Cardiac fibroblast (primary cell): Measurements from ENCODE around the gene ZBTB8OS.
A peak's percentile ranks its signal among the peaks of the same experiment; 100 is the strongest.
"Not testable (repeated sequence)": the region's sequence is repeated elsewhere in the genome, so short reads cannot be mapped to it uniquely, and the experiment has no call there.

ENCODE experiments used
- DNase-seq, 2 donors: peaks; one replicate each; pipeline versions ENCODE4 v3.0.0 to v3.0.0-alpha.2; 2010; ENCODE audit warnings: low read depth in 2 of 2
- H3K4me3 ChIP-seq, 2 donors: replicated peaks in 1 of 2; 1 replicate in 1 of 2; 2 replicates in 1 of 2; pipeline ENCODE4 v1.5.1; 2011; ENCODE audit warnings: low read depth in 2 of 2, low read length in 2 of 2, mild to moderate bottlenecking in 2 of 2, moderate library complexity in 1 of 2
- TF ChIP-seq, protein P1 (sequence below): IDR thresholded peaks from one replicate; pipeline ENCODE4 v1.5.1; 2011; ENCODE audit warnings: low read depth, mild to moderate bottlenecking, low read length, inconsistent platforms

ZBTB8OS gene

DNA sequence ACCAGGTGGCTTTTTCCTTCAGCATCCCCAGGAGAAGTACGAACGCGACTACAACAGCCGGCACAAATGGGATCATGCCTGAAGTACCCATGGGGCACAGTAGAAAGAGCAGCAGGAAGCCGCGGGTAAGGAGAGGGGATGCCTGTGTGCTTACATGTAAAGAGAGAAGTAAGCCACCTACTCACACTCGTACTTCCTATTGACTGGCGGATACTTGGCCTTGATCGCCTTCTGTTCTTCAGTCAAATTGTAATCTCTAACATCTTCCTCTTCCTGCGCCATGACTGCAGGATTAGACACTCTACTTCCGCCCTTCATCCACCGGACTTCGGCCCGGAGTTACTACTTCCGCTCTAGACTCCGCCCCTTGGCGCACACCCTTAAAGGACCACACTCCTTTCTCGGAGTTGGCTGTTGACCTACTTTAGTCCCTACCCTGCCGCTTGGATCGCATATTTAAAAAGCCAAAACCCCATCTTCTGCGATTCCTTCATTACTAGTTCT, at the start of gene ZBTB8OS:
Gene ZBTB8OS (minus strand): TSS at position 303 of the 504 bp plus-strand sequence. CDS start 21 bp downstream, at position 282.
- H3K4me3 ChIP-seq: peak within 1 kb of the TSS; percentile 77 to 83
- peak; percentile 95 for DNase-seq
- TF ChIP-seq, protein P1, sequence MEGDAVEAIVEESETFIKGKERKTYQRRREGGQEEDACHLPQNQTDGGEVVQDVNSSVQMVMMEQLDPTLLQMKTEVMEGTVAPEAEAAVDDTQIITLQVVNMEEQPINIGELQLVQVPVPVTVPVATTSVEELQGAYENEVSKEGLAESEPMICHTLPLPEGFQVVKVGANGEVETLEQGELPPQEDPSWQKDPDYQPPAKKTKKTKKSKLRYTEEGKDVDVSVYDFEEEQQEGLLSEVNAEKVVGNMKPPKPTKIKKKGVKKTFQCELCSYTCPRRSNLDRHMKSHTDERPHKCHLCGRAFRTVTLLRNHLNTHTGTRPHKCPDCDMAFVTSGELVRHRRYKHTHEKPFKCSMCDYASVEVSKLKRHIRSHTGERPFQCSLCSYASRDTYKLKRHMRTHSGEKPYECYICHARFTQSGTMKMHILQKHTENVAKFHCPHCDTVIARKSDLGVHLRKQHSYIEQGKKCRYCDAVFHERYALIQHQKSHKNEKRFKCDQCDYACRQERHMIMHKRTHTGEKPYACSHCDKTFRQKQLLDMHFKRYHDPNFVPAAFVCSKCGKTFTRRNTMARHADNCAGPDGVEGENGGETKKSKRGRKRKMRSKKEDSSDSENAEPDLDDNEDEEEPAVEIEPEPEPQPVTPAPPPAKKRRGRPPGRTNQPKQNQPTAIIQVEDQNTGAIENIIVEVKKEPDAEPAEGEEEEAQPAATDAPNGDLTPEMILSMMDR: no peak

DNA sequence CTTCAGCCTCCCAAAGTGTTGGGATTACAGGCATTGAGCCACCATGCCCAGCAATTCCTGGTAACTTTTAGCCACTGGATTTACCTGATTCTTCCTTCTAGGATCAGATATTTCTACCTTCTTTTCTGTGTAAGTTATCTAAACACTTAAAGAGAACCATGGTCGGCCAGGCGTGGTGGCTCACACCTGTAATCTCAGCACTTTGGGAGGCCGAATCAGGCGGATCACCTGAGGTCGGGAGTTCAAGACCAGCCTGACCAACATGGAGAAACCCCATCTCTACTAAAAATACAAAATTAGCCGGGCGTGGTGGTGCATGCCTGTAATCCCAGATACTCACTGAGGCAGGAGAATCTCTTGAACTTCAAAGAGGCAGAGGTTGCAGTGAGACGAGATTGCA, 46.6 kb upstream of the ZBTB8OS start:
- DNase-seq, H3K4me3 ChIP-seq: not testable (repeated sequence)

DNA sequence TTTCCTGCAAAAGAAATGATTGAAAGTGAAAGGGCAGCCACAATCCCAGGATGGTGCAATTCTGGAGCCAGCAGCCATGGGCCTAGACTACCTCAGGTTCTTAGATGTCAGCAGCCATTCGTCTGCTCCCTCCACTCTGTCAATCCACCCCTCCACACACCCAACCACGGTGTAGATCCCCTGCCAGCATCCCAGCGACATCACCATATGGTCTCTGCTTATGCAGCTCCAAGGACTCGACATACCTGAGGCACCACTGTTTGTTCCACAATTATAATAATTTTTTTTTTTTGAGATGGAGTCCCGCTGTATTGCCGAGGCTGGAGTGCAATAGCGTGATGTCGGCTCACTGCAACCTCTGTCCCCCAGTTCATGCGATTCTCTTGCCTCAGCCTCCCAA, 45.7 kb upstream of the ZBTB8OS start:
- no peak overlapping the region for H3K4me3 ChIP-seq
- DNase-seq: no peak
- TF ChIP-seq, protein P1: no peak

DNA sequence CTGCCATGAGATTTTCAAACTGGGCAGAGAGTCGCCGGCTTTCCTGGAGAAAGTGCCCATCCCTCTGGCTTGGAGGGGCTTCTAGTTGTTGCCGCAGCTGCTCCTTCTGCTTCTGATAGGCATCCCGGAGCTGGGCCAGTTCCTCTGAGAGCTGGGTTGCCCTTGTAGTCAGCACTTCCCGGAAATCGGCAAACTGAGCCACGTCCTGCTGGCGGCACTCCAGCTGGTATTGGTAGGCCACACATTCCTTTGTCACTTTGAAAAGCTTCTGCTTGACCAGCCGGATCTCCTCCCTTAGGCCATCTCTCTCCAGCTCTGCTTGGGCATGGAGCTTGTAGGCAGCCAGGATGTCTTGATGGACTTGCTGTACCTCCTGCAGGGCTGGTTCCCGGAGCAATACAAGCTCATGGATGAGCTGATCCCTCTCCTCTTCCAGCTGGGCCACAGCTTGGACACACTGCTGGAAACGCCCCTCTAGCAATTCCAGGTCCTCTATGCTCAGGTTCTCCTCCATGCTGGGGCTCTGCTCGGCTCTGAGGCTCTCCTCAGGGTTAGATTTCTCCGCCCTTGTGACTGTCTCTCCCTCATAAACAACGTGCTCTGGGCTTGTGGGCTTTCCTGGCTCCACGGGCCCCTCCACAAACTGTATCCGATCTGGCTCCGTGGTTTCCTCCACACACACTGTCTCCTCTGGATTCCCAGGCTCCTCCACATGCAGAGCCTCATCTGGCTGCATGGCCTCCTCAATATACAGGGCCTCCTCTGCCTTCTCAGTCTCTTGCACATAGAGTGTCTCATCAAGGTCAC, 45.0 kb upstream of the ZBTB8OS start:
- no peak overlapping the region for H3K4me3 ChIP-seq
- peak; percentile 69 to 82 for DNase-seq
- TF ChIP-seq, protein P1: no peak

DNA sequence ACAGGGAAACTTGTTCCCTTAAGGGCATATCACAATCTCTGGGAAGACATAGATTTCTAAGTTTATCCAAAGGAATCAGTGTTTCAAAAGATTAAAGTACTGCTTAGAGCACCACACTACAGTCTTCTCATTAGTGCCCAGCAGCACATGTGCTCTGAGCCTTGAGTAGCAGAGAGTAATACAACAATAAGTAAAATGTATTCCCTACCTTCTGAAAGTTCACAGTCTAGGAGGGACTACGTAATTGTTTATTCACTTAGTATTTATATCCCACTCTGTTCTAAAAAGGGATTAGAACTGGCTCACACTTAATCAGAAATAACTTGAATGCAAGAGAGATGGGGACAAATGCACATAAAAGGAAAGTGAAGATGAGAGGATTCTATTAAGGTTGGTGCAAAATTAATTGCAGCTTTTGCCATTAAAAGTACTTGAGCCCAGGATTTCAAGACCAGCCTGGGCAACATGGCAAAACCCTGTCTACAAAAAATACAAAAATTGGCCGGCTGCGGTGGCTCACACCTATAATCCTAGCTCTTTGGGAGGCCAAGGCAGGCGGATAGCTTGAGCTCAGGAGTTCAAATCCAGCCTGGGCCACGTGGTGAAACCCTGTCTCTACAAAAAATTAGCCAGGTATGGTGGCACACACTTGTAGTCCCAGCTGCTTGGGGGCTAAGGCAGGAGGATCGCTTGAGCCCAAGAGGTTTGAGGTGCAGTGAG, 43.3 kb upstream of the ZBTB8OS start:
- H3K4me3 ChIP-seq: no peak overlapping the region
- no peak for DNase-seq
- TF ChIP-seq, protein P1: no peak

DNA sequence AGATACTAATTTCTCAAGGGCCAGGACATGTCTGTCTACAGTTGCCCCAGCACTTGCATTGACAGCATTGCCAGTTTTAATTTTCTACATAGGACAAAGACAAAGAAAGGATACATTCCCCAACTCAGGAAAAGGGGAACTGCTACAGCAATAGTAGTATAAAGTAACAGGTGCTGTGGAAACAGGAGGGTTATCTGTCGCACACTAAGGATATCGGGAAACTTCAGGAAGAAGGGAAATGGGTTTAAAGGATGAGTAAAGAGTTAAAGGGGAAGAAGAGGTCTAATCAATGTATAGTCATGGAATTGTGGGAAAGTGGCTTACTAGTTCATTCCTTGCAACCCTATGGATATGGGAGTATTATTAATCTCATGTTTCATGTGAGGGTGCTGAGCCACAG, 36.0 kb upstream of the ZBTB8OS start:
- TF ChIP-seq, protein P1: no peak
- H3K4me3 ChIP-seq: no peak overlapping the region
- DNase-seq: no peak

DNA sequence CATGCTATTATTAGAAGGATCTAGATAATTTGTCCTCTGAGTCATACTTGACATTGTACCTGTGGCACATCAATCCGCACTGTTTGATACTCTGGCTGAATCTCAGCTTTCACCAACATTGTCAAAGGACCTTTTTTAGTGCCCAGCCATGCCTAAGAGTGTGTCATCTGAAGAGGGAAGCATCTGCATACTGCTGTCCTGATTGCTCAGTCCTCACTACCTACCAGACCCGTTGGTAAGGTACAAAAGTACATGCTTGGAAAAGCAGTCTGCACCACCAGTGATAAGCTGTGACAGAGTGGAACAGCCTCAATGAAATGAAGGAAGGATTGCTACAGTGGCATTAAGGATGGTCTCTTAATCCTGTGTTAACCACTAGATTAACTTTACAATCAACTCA, 35.1 kb upstream of the ZBTB8OS start:
- TF ChIP-seq, protein P1: no peak
- no peak for DNase-seq

More for the DNA sequence above, 35.1 kb upstream of the ZBTB8OS start:
- H3K4me3 ChIP-seq: no peak overlapping the region
